Chondrocyte (in vitro differentiated cells): Measurements from ENCODE around the gene H2BK1. TPM values are rescaled to one million over a fixed set of nuclear protein-coding genes. Genes with fewer than 3 reads are reported as not detected.

Source experiments
- DNase-seq: peaks from one replicate; pipeline ENCODE4 v3.0.0; 2021; ENCODE audit warnings: mixed read lengths, low spot score
- H3K27ac Mint-ChIP-seq: one replicate; pipeline ENCODE4 v1.8.0; 2021; ENCODE audit warnings: mild to moderate bottlenecking, moderate library complexity, mixed read lengths; ENCODE audit not compliant: unreplicated experiment
- H3K27me3 Mint-ChIP-seq: 2 replicates; pipeline ENCODE4 v1.8.0; 2021; ENCODE audit warnings: low read depth, mixed read lengths
- H3K36me3 Mint-ChIP-seq: 2 replicates; pipeline ENCODE4 v1.8.0; 2021; ENCODE audit warnings: low read depth, mixed read lengths
- H3K4me1 Mint-ChIP-seq: 2 replicates; pipeline ENCODE4 v1.8.0; 2021; ENCODE audit warnings: low read depth, mild to moderate bottlenecking, mixed read lengths
- H3K4me3 Mint-ChIP-seq: one replicate; pipeline ENCODE4 v1.8.0; 2021; ENCODE audit warnings: mild to moderate bottlenecking, moderate library complexity, mixed read lengths; ENCODE audit not compliant: unreplicated experiment
- H3K9me3 Mint-ChIP-seq: 2 replicates; pipeline ENCODE4 v1.8.0; 2021; ENCODE audit warnings: low read depth, mixed read lengths
- total RNA-seq: library from RNA; stranded (reverse); gene quantifications from 3 replicates; pipeline ENCODE4 v1.2.1, GENCODE V29; 2021
- TF ChIP-seq, protein P1 (sequence below): fragments of 200-600 bp; sonication (generic); IDR thresholded peaks from 2 replicates; pipeline ENCODE4 v1.5.0; 2021; ENCODE audit warnings: antibody characterized with exemption, mild to moderate bottlenecking, moderate library complexity

Gene H2BK1
- total RNA-seq, 1 donor from 2014 or later = not detected

DNA sequence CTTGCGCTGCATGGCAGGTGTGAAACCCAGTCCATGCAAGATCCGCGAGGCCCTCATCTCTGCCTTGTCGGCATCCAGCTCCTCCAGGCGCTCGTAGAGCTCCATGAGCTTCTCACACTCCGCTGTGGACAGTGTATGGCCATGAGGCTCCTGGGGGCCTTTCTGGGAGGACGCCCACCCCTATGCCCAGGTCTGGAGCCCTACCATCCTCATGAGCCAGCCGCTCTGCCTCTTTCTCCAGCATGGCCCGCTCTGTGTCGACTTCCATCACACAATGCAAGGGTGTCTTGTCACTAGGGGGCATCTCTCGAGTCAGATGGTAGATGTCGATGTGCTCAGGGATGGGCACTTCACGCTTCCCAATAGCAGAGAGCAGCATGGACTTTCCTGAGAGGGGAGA is 13.4 kb upstream of the H2BK1 start:
- H3K4me3 Mint-ChIP-seq = no peak overlapping the region
- peaks cover 39% of the 10 kb centered on the region for H3K36me3 Mint-ChIP-seq
- peaks cover 35% of the 10 kb centered on the region for H3K4me1 Mint-ChIP-seq
- TF ChIP-seq, protein P1, sequence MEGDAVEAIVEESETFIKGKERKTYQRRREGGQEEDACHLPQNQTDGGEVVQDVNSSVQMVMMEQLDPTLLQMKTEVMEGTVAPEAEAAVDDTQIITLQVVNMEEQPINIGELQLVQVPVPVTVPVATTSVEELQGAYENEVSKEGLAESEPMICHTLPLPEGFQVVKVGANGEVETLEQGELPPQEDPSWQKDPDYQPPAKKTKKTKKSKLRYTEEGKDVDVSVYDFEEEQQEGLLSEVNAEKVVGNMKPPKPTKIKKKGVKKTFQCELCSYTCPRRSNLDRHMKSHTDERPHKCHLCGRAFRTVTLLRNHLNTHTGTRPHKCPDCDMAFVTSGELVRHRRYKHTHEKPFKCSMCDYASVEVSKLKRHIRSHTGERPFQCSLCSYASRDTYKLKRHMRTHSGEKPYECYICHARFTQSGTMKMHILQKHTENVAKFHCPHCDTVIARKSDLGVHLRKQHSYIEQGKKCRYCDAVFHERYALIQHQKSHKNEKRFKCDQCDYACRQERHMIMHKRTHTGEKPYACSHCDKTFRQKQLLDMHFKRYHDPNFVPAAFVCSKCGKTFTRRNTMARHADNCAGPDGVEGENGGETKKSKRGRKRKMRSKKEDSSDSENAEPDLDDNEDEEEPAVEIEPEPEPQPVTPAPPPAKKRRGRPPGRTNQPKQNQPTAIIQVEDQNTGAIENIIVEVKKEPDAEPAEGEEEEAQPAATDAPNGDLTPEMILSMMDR = no peak
- DNase-seq = no peak
- no peaks in the 10 kb centered on the region for H3K9me3 Mint-ChIP-seq
- no peak overlapping the region for H3K27ac Mint-ChIP-seq
- H3K27me3 Mint-ChIP-seq = no peaks in the 10 kb centered on the region

DNA sequence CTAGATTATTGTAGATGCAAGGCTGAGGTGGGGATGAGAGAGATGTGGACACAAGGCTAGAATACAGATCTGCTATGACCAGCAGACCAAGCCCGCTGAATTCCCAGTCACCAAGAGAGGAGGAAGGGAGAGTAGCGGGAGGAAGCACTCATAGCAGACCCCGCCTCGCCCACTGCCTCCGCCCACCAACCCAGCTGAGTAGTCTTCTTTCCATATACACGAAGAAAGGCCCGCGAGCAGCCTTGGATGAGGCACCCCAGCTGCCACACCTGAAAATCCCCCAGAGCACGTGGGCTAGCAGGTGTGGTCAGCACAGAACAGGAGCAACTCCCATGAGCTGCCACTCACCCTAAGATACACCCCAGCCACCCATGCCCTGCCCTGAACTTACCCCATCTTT is 7.9 kb upstream of the H2BK1 start:
- Mint-ChIP-seq H3K36me3 (peaks cover 51% of the 10 kb centered on the region), H3K27me3 (no peaks in the 10 kb centered on the region), H3K9me3 (no peaks in the 10 kb centered on the region), H3K27ac (no peak overlapping the region), H3K4me1 (no peaks in the 10 kb centered on the region), H3K4me3 (no peak overlapping the region)
- TF ChIP-seq, protein P1 = no peak
- no peak for DNase-seq

DNA sequence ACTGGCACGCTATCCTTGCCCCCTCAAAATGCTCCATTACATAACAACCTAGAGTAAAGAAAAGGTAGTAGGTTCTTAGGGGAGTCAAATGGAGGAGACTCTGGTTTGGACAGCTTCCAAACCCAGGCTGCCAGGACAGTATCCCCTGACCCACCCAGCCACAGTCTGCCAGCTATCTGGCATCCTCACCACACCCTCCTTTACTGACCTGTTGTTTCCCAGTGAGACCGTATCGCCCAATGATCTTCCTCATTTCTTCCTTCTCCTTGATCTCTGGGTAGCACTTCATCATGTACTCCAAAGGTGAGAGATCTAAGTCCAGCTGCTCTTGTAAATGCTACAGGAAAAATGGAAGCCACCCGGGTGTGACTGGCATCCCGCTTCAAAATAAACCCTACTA is 5.1 kb upstream of the H2BK1 start:
- no peak for DNase-seq
- Mint-ChIP-seq H3K4me1 (no peaks in the 10 kb centered on the region), H3K4me3 (no peak overlapping the region), H3K27me3 (no peaks in the 10 kb centered on the region), H3K9me3 (no peaks in the 10 kb centered on the region), H3K27ac (no peak overlapping the region), H3K36me3 (peaks cover 42% of the 10 kb centered on the region)
- TF ChIP-seq, protein P1 = no peak

DNA sequence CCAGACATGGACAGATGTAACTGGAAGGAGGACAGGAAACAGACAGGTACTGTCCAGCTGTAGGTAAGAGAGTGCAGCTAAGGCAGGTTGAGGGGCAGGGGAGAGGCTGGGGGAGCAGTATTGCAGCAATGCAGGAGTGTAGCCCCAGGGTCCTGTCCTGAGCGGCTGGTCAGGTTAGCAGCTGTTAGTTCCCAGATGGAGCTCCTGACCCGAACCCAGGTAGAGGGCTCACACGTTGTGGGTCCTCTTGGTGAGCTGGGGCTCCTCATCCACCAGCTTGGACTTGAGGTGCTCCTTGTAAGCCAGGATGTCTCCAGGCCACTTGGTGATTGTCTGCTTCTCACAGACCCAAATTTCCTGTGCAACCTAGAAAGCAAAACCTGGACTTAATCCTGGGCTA is 3.5 kb upstream of the H2BK1 start:
- no peaks in the 10 kb centered on the region for H3K9me3 Mint-ChIP-seq
- TF ChIP-seq, protein P1 = no peak
- H3K4me1 Mint-ChIP-seq = no peaks in the 10 kb centered on the region
- H3K4me3 Mint-ChIP-seq = no peak overlapping the region
- H3K36me3 Mint-ChIP-seq = peaks cover 34% of the 10 kb centered on the region
- H3K27me3 Mint-ChIP-seq = no peaks in the 10 kb centered on the region
- no peak for DNase-seq
- H3K27ac Mint-ChIP-seq = no peak overlapping the region

DNA sequence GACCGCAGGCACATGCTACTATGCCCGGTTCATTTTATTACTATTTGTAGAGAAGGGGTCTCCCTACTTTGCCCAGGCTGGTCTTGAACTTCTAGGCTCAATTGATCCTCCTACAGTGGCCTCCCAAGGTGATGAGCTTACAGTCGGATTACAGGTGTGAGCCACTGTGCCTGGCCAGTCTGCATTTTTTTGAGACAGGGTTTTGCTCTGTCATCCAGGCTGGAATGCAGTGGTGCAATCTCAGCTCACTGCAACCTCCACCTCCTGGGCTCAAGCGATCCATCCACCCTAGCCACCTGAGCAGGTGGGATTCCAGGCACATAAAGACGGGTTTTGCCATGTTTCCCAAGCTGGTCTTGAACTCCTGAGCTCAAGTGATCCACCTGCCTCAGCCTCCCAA is 2.3 kb upstream of the H2BK1 start:
- H3K4me1 Mint-ChIP-seq = no peaks in the 10 kb centered on the region
- no peaks in the 10 kb centered on the region for H3K9me3 Mint-ChIP-seq
- peaks cover 24% of the 10 kb centered on the region for H3K36me3 Mint-ChIP-seq
- no peak for DNase-seq
- no peak overlapping the region for H3K4me3 Mint-ChIP-seq
- TF ChIP-seq, protein P1 = no peak
- no peak overlapping the region for H3K27ac Mint-ChIP-seq
- H3K27me3 Mint-ChIP-seq = no peaks in the 10 kb centered on the region
